Amygdala (tissue), 56 donors: Measurements from ENCODE around the gene LAT.
"Not testable (repeated sequence)": the region's sequence is repeated elsewhere in the genome, so short reads cannot be mapped to it uniquely, and the experiment has no call there.

Experiments
- DNase-seq, 56 donors: peaks; one replicate each; lab custom pipeline; 2025; lab: John Stamatoyannopoulos, UW

The LAT gene

GRCh38 chr16:28984619-28985135, at the start of gene LAT:
Gene LAT, plus strand, starts transcription at chr16:28985052. Its CDS starts 366 bp downstream, at chr16:28985418.
- DNase-seq: no peak

GRCh38 chr16:28935346-28935745, 49.5 kb upstream of the LAT start:
- no peak for DNase-seq

- DNase-seq: peak in 42 of 56 donors; percentile 0 to 70 (median 30)
Measured at GRCh38 chr16:28935924-28936783, 48.7 kb upstream of the LAT start.

GRCh38 chr16:28936784-28937155, 48.1 kb upstream of the LAT start:
- DNase-seq: no peak

- DNase-seq: no peak
Measured at GRCh38 chr16:28937222-28937876, 47.5 kb upstream of the LAT start.

- DNase-seq: no peak
Measured at GRCh38 chr16:28938721-28939120, 46.1 kb upstream of the LAT start.

- not testable (repeated sequence) for DNase-seq
Measured at GRCh38 chr16:28939825-28940224, 45.0 kb upstream of the LAT start.

GRCh38 chr16:28943281-28943680, 41.6 kb upstream of the LAT start:
- DNase-seq: no peak

GRCh38 chr16:28946681-28947080, 38.2 kb upstream of the LAT start:
- DNase-seq: no peak

- DNase-seq: peak; percentile 90 to 100 (median 100)
Measured at GRCh38 chr16:28950648-28951409, 34.0 kb upstream of the LAT start, which contains the start of gene NFATC2IP. Gene NFATC2IP, plus strand, starts transcription at chr16:28950937. Its CDS starts 75 bp downstream, at chr16:28951012.

GRCh38 chr16:28951410-28951943, 33.4 kb upstream of the LAT start:
- DNase-seq: peak in 4 of 56 donors; percentile 30 to 44 (median 35)

GRCh38 chr16:28958216-28958615, 26.6 kb upstream of the LAT start:
- DNase-seq: no peak

- DNase-seq: no peak
Measured at GRCh38 chr16:28958836-28959235, 26.0 kb upstream of the LAT start.

GRCh38 chr16:28964072-28964471, 20.8 kb upstream of the LAT start:
- no peak for DNase-seq

GRCh38 chr16:28964496-28964895, 20.4 kb upstream of the LAT start:
- DNase-seq: no peak

- DNase-seq: no peak
Measured at GRCh38 chr16:28967156-28967555, 17.7 kb upstream of the LAT start.

- DNase-seq: not testable (repeated sequence)
Measured at GRCh38 chr16:28969696-28970095, 15.2 kb upstream of the LAT start.

- peak in 44 of 56 donors; percentile 10 to 71 (median 46) for DNase-seq
Measured at GRCh38 chr16:28974007-28974436, 10.8 kb upstream of the LAT start.

GRCh38 chr16:28974437-28975157, 10.3 kb upstream of the LAT start, which contains the start of gene SPNS1:
Gene SPNS1, plus strand, starts transcription at chr16:28974778. Its CDS starts 374 bp downstream, at chr16:28975152.
- DNase-seq: peak; percentile 77 to 100 (median 96)
